ELF-1 (cell line): ENCODE data around the gene PEX6.

ENCODE experiments used
- DNase-seq: peaks from one replicate; pipeline ENCODE4 v3.0.0-alpha.2; 2016; ENCODE audit warnings: low read depth, low spot score

Gene PEX6, protein sequence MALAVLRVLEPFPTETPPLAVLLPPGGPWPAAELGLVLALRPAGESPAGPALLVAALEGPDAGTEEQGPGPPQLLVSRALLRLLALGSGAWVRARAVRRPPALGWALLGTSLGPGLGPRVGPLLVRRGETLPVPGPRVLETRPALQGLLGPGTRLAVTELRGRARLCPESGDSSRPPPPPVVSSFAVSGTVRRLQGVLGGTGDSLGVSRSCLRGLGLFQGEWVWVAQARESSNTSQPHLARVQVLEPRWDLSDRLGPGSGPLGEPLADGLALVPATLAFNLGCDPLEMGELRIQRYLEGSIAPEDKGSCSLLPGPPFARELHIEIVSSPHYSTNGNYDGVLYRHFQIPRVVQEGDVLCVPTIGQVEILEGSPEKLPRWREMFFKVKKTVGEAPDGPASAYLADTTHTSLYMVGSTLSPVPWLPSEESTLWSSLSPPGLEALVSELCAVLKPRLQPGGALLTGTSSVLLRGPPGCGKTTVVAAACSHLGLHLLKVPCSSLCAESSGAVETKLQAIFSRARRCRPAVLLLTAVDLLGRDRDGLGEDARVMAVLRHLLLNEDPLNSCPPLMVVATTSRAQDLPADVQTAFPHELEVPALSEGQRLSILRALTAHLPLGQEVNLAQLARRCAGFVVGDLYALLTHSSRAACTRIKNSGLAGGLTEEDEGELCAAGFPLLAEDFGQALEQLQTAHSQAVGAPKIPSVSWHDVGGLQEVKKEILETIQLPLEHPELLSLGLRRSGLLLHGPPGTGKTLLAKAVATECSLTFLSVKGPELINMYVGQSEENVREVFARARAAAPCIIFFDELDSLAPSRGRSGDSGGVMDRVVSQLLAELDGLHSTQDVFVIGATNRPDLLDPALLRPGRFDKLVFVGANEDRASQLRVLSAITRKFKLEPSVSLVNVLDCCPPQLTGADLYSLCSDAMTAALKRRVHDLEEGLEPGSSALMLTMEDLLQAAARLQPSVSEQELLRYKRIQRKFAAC

DNA sequence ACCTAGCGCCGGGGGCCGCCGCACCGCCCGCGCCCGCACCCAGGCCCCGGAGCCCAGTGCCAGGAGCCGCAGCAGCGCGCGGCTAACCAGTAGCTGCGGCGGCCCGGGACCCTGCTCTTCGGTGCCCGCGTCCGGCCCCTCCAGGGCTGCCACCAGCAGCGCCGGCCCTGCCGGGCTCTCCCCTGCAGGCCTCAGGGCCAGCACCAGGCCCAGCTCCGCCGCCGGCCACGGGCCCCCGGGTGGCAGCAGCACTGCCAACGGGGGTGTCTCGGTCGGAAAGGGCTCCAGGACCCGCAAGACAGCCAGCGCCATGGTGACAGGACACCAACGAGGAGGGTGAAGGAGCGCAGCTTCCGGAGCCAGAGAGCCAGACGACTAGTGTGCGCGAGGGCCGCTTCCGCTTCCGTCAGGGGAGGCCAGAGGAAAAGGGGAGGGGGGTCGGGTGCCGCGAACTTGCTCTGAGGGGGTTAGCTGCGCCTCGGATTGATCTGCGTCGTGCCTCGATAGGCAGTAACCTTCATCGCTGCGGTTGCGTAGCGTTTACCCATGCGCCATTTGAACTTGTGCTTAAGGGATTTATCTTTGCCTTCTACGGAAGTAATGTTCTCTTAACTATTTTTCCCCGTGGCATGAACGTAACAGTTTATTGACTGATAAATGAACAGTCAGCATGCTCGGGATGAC, at the start of gene PEX6:
Gene PEX6, minus strand, starts transcription at position 343 of the 684 bp plus-strand sequence. Its CDS starts 31 bp downstream, at position 312.
- DNase-seq = peak; percentile 95

DNA sequence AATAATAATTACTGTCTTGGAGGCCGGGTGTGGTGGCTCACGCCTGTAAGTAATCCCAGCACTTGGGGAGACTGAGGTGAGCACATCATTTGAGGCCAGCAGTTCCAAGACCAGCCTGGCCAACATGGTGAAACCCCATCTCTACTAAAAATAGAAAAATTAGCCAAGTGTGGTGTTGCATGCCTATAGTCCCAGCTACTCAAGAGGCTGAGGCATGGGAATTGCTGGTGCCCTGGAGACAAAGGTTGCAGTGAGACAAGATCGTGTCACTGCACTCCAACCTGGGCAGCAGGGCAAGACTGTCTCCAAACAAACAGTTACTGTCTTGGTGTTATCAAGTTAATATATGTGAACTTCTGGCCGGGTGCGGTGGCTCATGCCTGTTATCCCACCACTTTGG, 47.4 kb upstream of the PEX6 start:
- no peak for DNase-seq

DNA sequence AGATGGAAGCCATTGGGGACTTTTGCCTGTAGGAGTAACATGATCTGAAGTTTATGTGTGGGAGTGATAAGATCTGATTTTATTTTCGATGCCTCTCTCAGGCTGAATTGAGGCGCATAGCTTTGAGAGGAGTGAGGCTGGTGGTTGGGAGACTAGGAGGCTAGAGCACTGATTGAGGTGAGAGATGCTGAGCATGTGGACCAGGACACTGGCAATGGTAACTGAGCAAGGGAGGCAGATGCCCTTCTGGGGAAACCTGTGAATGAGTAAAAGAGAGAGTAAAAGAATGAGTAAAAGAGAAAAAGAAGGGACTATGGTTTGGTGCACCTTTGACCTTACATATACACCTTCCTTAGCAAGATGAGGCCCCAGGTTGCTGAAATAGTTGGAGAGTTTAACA, 45.5 kb upstream of the PEX6 start:
- no peak for DNase-seq

DNA sequence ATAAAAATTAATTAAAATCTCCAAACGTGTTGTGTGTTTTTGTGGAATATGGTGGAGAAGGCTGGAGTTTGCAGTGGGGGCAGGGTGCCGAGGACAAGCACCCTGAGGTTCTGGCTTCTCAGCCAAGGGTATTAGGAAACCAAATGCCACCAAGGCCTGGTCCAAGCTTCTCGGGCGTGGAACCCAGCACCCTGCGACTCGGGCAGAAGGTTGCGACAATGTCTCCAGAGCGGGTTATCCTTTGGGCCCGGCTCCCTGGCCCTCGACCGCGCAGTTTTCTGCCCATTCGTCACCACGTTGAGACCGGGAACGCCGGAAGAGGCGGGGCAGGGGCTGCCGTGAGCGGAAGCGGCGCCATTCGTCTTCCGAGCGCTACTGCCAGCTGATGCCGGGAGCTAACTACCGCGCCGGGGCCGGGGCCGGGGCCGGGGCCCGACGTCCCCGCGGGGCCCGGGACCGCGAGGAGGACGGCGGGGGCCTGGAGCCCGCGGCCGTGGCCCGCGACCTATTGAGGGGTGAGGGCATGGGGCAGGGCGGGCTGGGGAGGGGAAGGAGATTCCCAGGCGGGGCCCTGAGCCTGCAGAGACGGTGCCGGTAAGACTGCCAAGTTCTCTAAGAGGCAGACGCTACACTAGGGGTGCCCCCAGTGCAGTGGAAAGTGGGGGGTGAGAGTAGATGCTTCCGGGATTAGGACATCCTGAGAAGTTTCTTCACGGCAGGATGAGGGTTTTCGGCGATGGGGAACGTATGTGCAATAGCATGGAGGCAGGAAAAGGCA, 42.5 kb upstream of the PEX6 start, which contains the start of gene RRP36:
Gene RRP36, plus strand, starts transcription at position 354 of the 778 bp plus-strand sequence. Its CDS starts 32 bp downstream, at position 386.
- DNase-seq = peak; percentile 78

DNA sequence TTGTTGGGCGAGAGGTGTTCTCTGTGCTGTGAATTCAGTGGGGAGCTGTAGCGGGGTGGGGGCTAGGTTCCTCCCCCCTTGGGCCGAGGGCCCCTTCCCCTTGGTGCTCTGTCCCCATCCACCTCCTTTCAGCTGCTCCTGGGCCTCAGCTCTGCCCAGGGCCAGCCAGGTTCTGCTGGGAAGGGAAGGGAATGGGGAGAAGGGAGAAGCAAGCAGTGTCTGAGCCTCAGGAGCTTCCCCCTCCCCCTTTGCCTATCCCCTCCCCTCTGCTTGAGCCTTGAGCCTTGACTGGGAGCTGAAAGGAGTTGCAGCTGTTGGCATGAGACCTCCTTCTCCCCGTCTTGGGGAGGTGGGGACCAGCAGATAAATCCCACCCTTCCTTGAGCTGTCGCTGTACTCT, 41.9 kb upstream of the PEX6 start:
- peak; percentile 68 for DNase-seq

DNA sequence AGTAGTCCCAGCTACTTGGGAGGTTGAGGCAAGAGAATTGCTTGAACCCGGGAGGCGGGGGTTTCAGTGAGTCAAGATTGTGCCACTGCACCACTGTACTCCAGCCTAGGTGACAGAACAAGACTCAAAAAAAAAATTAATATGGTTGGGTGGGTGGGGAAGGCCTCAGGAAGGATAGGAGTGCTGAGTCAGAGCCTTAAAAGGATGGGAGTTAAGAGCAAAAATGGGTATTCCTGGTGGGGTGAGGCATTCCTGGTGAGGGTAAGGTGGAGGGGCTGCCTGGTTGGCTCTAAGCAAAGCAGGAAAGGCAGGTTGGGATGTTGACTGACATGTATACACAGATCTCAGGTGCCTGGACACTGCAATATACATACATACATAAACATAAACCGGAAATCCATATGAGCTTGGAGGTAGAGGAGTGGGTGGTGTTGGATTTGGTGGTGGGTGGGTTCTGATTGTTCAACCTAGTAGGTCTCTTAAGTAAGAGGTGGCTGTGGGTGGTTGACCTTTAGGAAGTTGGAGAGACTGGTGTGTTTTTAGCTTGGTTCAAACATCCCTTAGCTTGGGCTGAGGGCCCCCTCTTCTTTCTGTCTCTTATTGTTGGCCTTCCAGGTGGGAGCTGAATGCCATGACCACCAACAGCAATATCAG, 41.2 kb upstream of the PEX6 start:
- no peak for DNase-seq

DNA sequence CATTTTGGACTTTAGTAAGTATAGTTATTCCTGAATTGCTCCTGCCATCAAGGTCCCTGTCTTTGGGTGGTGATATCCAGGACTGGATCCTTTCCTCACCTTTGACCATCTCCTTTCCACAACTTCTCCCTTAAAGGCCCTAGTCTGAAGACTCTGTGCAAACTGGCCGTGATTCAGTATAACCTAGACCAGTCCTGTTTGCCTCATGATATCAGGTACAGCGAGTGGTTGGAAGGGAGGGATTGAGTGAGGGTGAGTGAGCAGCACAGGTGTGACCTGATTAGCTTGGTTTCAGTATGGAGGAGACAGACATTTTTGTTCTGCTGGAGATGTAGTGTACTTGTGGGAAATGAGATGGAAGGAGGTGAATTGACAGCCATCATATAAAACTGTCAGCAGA, 40.2 kb upstream of the PEX6 start:
- DNase-seq = no peak

DNA sequence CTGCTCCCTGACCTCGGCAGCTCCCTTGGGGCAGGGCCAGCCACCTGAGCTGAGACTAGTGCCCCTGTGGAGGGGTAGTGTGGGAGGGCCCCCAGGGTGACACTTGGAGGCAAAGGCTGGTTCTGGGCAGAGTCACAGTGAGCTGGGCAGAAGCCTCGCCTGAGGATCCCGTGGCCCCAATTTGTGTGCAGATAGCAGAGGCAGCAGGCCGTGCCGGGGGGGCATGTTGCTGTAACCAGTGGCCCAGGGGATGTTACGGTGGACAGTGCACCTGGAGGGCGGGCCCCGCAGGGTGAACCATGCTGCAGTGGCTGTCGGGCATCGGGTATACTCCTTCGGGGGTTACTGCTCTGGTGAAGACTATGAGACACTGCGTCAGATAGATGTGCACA, 38.0 kb upstream of the PEX6 start:
- DNase-seq = no peak

DNA sequence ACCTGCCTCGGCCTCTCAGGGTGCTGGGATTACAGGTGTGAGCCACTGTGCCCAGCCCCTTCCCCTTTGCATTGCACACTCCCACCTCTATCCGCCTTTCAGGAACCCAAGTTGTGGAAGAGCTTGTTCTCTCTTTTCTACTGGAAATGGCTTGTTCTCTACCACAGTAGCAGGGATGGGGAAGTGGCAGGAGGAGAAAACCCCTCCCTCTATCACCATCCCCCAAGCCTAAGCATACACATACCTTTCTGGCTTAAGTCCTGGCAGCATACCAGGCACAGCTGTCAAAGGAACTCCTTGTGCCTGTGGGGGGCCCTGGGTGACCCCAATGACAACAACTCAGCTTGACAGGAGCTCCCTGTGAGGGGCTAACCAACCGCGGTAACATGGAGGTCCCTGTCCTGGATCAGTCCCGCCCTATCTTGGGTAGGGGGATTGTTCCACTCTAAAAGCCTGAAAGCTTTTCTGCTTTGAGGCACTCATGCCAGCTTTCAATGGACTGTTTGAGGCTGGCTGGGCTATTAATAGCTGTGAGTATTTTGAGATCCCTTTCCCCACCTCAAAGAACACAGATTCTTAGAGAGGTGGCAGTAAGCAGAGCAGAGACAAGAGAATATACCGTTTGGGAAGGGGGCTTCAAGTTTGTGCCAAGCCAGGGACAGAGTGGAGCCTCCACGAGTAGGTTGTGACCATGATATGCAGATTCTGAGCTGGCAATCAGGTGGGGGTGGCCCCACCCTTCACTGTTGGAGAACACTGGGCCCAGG, 37.4 kb upstream of the PEX6 start:
- no peak for DNase-seq

DNA sequence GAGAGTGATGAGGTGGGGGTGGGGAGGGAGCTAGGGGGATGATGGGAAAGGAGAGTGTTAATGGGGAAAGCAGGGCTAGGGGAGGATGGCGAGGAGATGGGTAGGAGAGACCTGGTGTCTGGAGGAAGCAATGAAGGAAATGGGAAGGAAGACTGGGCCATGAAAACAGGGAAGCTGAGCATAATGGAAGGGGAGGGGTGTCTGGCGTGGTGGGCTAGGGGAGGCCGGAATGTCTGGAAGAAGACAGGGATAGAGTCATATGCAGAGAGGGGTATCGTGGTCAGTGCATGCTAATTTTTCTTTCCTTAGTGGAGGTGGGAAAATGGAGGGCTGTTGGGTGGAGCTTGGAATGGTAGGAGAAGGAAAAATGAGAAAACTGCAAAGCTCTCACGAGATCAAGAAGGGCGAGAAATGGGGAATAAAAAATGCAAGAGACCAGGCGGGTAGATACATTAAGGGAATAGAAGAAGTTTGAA, 35.5 kb upstream of the PEX6 start:
- no peak for DNase-seq

DNA sequence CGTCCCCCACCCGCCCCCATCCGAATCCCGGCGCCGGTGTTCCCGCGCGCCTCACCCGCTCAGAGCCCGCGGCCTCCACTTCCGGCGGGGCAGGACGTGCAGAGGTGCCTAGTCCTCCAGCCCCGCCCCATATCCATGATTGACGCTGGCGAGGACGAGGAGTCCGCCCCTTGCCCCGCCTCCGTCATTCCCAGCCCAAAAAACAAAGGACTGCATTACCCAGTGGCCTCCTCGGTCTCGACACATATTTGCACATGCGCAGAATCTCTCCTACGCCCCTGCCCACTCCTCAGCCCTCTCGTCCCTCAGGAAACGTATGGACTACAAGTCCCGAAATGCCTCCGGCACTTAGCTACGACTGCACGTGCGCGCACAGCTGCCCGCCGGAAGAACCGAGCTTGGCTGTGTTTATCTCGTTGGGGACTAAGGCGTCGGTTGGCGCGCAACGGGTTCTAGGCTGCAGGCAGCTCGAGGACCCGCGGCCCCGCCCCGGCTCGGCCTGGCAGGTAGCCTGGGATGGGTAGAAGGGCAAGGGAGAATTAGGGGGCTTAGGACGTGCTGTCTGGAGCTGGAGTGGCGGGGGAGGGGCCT, 35.0 kb upstream of the PEX6 start, which contains the start of the genes KLHDC3 and MEA1:
Gene KLHDC3, plus strand, starts transcription at position 407 of the 591 bp plus-strand sequence. CDS start 2,944 bp downstream, outside the sequence.
Gene MEA1, minus strand, starts transcription at position 104 of the 591 bp plus-strand sequence. CDS start 133 bp downstream, outside the sequence.
- peak; percentile 100 for DNase-seq

DNA sequence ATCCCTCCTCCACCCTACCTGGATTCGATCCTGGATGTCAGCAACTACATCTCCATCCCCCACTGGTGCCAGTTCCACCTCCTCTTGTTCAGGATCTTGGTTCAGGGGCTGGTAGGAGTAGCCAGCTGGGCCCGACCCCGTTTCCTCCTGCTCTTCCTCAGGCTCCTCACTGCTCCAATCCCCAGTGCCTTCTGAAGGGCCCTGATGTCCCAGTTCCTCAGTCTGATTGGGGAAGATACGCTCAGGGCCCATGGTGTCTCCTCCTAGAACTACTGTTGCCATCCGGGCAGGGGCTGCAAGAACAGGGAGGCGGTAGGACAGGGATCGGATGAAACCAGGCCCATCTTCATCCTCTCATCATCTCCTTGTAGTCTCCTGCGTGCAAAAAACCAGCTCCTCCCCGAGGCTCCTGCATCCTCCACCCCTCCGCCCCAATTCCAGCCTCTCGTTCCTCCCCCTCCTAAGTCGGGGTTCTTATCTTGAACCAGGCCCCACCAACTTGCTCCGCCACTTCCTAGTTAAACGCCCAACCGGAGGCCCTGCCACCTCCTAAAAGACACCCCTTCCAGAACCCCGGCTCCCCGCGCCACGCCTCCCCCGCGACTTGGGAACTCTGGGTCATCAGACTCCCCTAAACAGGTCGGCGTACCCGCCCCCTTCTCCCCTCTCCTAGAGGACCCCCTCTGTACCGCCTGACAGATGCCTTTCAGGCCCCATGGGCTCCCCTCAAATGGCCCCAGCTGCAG, 34.3 kb upstream of the PEX6 start:
- DNase-seq = peak; percentile 24

DNA sequence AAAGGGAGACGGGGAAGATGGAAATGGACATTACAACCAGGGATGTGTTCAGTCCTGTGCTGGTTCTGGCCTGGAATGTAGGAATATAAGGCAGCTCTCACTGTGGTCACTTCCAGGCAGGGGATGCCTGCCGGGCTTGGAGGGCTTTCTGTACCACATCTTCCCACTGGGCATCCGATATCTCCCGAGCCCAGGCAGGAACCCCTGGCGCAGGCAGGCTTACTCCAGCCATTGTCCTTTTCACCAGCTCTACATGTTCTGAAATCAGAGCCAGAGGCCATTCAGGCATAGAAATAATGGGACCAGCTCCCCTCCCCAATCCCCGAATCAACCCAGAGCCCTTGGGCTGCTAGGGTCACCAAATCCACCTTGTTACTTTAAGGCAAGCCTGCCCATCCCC, 33.4 kb upstream of the PEX6 start:
- DNase-seq = no peak

DNA sequence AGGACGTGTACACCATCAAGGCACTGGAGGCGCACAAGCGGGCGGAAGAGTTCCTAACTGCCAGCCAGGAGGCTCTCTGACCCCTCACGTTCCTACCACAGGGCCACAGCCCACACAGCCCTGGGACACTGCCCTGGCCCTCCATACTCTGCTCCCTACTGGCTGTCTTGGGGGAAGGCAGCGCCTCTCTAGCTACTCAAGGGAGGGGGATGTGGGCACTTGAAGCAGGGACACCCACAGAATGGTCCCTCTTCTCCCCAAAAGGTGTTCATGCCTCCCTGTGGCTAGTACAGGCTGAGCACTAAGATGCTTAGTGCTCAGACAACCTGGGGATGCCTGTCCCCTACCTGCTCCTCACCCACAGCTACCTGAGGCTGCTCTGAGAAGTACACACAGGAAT, 32.2 kb upstream of the PEX6 start:
- DNase-seq = no peak

DNA sequence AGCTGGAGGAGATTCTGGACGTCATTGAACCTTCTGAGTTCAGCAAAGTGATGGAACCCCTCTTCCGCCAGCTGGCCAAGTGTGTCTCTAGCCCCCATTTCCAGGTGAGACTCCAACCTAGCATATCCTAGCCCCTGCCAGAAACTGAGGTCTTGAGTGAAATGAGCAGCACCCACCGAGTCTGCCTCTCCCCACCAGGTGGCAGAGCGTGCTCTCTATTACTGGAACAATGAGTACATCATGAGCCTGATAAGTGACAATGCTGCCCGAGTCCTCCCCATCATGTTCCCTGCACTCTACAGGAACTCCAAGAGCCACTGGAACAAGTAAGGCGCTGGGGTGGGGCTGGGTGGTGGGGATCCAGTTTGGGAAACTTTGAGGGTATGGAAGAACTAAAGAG, 30.1 kb upstream of the PEX6 start:
- DNase-seq = peak; percentile 52

DNA sequence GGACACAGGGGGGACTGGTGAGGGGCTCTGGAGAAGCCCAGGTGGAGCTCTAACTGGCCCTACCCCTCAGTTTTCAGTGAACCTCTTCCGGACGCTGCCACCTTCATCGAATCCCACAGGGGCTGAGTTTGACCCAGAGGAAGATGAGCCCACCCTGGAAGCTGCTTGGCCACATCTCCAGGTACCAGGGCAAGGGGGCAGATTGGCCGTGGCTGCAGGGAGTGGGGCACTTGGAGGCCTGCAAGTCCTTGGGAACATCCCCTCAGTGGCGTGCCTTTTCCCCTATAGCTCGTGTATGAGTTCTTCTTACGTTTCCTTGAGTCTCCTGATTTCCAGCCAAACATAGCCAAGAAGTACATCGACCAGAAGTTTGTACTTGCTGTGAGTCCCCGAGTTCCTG, 28.1 kb upstream of the PEX6 start:
- DNase-seq = no peak

DNA sequence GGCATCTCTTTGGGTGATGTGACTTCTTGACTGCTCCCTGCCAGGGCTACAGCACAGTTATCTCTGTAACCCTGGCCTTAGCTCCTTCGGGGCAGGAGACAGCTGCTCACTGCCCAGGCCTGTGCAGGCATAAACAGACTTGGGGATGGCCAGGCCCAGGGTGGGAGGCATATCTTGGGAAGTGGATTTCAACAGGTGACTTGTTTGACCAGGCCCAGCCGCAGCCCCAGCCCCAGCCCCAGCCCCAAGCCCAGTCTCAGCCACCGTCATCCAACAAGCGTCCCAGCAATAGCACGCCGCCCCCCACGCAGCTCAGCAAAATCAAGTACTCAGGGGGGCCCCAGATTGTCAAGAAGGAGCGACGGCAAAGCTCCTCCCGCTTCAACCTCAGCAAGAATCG, 27.3 kb upstream of the PEX6 start:
- DNase-seq = no peak

DNA sequence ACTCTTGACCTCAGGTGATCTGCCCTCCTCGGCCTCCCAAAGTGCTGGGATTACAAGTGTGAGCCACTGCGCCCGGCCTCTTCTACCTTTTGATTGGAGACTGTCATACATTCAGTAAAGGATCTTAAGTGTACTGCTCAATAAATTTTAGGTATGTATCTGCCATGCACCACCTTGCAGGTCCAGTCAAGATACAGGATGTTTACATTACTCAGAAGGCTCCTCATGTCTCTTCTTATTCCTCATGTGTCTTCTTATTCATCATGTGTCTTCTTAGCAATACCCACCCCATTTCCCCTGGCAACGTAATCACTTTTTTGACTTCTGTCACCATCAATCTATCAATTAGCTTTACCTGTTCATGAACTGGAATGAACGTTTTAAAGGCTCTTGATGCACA, 26.9 kb upstream of the PEX6 start:
- no peak for DNase-seq
